ENCODE data around the gene FGD3. TPM values are rescaled to one million over a fixed set of nuclear protein-coding genes. Genes with fewer than 3 reads are reported as not detected.
"Not testable (repeated sequence)": the region's sequence is repeated elsewhere in the genome, so short reads cannot be mapped to it uniquely, and the experiment has no call there.

Gene FGD3, protein sequence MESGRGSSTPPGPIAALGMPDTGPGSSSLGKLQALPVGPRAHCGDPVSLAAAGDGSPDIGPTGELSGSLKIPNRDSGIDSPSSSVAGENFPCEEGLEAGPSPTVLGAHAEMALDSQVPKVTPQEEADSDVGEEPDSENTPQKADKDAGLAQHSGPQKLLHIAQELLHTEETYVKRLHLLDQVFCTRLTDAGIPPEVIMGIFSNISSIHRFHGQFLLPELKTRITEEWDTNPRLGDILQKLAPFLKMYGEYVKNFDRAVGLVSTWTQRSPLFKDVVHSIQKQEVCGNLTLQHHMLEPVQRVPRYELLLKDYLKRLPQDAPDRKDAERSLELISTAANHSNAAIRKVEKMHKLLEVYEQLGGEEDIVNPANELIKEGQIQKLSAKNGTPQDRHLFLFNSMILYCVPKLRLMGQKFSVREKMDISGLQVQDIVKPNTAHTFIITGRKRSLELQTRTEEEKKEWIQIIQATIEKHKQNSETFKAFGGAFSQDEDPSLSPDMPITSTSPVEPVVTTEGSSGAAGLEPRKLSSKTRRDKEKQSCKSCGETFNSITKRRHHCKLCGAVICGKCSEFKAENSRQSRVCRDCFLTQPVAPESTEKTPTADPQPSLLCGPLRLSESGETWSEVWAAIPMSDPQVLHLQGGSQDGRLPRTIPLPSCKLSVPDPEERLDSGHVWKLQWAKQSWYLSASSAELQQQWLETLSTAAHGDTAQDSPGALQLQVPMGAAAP
- not detected for polyA plus RNA-seq (2013, experiment 1 of 2)
- polyA plus RNA-seq (2013, experiment 2 of 2): not detected

DNA sequence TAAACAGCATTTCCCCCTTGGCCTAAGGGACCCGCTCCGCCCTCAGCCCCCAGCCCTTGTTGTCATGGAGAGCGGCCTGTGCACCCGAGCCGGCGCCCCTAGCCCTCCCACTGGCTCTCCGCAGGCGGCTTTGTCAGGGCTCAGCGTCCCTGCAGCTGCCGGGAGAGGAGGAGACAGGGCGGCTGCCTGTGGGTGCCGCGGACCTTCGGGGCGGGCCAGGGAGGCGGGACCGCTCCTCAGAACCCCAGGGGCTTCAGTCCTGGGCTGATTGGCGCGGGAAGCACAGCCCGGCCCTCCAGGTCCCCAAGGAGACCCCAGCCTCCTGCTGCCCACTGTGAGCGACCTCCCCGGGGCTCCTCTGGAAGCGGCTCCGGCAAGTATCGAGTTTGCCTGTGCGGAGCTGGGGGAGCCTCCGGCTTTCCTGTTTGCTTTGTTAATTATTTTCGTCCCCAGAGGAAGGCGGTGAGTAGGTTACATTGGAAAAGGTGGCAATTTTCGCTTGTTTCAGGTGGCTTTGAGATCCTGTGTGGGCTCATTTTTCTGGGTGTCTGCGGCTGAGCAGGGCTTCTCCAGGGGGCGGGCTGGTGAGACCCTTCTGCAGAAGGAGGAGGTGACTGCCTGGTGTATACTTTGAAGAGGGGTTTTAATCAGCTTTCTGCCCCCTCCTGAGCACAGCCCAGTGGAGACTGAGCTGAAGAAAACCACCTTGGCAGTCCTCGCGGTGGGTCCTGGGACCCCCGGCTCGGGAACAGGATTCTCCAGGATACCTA, at the start of gene FGD3:
Gene FGD3 (plus strand): TSS at position 256 of the 770 bp plus-strand sequence. CDS start 28,734 bp downstream, outside the sequence.
- Histone ChIP-seq H3K4ac (ENCODE audit: low read depth in 1 of 2, low read length in 2 of 2) (no peak within 1 kb of the TSS), H2BK5ac (ENCODE audit: low read depth, low read length, poor library complexity, severe bottlenecking) (no peak within 1 kb of the TSS), H3K27me3 (ENCODE audit: control insufficient read depth in 1 of 2, insufficient read depth in 1 of 2, low read length in 2 of 2) (peaks cover 31 to 41% of the 10 kb centered on the region in 2 experiments), H4K91ac (ENCODE audit: low read length) (peak within 1 kb of the TSS; percentile 53), H3K4me1 (ENCODE audit: control insufficient read depth, insufficient read depth, low read depth, low read length) (peaks cover 8% of the 10 kb centered on the region), H3K14ac (ENCODE audit: low read length in 2 of 2) (peak within 1 kb of the TSS in 1 of 2 experiments; percentile 19), H2BK15ac (ENCODE audit: low read depth, poor library complexity, severe bottlenecking) (no peak within 1 kb of the TSS), H3K79me1 (replicated peaks; ENCODE audit: low read length, poor library complexity, severe bottlenecking) (no peaks in the 10 kb centered on the region), H2BK12ac (ENCODE audit: low read length in 2 of 2) (no peak within 1 kb of the TSS), H3K18ac (ENCODE audit: low read depth in 1 of 2, low read length in 2 of 2) (no peak within 1 kb of the TSS), H3K36me3 (ENCODE audit: control insufficient read depth in 1 of 2, insufficient read depth in 2 of 2, low read depth in 1 of 2, low read length in 2 of 2) (no peaks in the 10 kb centered on the region), H4K8ac (ENCODE audit: low read length) (no peak within 1 kb of the TSS), H3K4me2 (ENCODE audit: low read length, poor library complexity, severe bottlenecking) (peak within 1 kb of the TSS; percentile 86), H2AK5ac (ENCODE audit: low read length, severe bottlenecking) (no peak within 1 kb of the TSS), H2BK120ac (ENCODE audit: low read depth, low read length) (no peak within 1 kb of the TSS), H3K4me3 (ENCODE audit: insufficient read depth in 1 of 2, low read depth in 1 of 2, low read length in 2 of 2) (peak within 1 kb of the TSS; percentile 45 to 68), H3K9ac (ENCODE audit: low read length) (peak within 1 kb of the TSS; percentile 63), H2AFZ (ENCODE audit: low read depth, low read length) (peak within 1 kb of the TSS; percentile 46), H3K23ac (ENCODE audit: low read length in 2 of 2) (peak within 1 kb of the TSS in 1 of 2 experiments; percentile 28), H3K27ac (ENCODE audit: low read length, poor library complexity, severe bottlenecking) (no peak within 1 kb of the TSS), H3K9me3 (ENCODE audit: control insufficient read depth, low read length) (no peaks in the 10 kb centered on the region)
- DNase-seq: peak; percentile 16
- WGBS: 5% methylated on average over 31 of the region's 36 CpGs

DNA sequence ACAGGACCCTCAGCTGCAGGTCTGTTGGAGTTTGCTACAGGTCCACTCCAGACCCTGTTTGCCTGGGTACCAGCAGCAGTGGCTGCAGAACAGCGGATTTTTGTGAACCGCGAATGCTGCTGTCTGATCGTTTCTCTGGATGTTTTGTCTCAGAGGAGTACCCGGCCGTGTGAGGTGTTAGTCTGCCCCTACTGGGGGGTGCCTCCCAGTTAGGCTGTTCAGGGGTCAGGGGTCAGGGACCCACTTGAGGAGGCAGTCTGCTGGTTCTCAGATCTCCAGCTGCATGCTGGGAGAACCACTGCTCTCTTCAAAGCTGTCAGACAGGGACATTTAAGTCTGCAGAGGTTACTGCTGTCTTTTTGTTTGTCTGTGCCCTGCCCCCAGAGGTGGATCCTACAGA, 42.2 kb upstream of the FGD3 start:
- not testable (repeated sequence) for H3K14ac ChIP-seq (ENCODE audit: low read length in 2 of 2); H3K23ac ChIP-seq (ENCODE audit: low read length in 2 of 2); H3K27me3 ChIP-seq (ENCODE audit: control insufficient read depth in 1 of 2, insufficient read depth in 1 of 2, low read length in 2 of 2); H3K4me1 ChIP-seq (ENCODE audit: control insufficient read depth, insufficient read depth, low read depth, low read length); DNase-seq; H4K91ac ChIP-seq (ENCODE audit: low read length); H3K4me2 ChIP-seq (ENCODE audit: low read length, poor library complexity, severe bottlenecking); H3K4me3 ChIP-seq (ENCODE audit: insufficient read depth in 1 of 2, low read depth in 1 of 2, low read length in 2 of 2); H2BK120ac ChIP-seq (ENCODE audit: low read depth, low read length); H2BK5ac ChIP-seq (ENCODE audit: low read depth, low read length, poor library complexity, severe bottlenecking); H2BK12ac ChIP-seq (ENCODE audit: low read length in 2 of 2); H3K79me1 ChIP-seq (replicated peaks; ENCODE audit: low read length, poor library complexity, severe bottlenecking); H2BK15ac ChIP-seq (ENCODE audit: low read depth, poor library complexity, severe bottlenecking); H3K36me3 ChIP-seq (ENCODE audit: control insufficient read depth in 1 of 2, insufficient read depth in 2 of 2, low read depth in 1 of 2, low read length in 2 of 2); H3K4ac ChIP-seq (ENCODE audit: low read depth in 1 of 2, low read length in 2 of 2); H2AFZ ChIP-seq (ENCODE audit: low read depth, low read length); H3K9me3 ChIP-seq (ENCODE audit: control insufficient read depth, low read length); H3K18ac ChIP-seq (ENCODE audit: low read depth in 1 of 2, low read length in 2 of 2); H3K27ac ChIP-seq (ENCODE audit: low read length, poor library complexity, severe bottlenecking); H4K8ac ChIP-seq (ENCODE audit: low read length); H3K9ac ChIP-seq (ENCODE audit: low read length); H2AK5ac ChIP-seq (ENCODE audit: low read length, severe bottlenecking)
- WGBS: 13% methylated on average over 1 of the region's 6 CpGs

DNA sequence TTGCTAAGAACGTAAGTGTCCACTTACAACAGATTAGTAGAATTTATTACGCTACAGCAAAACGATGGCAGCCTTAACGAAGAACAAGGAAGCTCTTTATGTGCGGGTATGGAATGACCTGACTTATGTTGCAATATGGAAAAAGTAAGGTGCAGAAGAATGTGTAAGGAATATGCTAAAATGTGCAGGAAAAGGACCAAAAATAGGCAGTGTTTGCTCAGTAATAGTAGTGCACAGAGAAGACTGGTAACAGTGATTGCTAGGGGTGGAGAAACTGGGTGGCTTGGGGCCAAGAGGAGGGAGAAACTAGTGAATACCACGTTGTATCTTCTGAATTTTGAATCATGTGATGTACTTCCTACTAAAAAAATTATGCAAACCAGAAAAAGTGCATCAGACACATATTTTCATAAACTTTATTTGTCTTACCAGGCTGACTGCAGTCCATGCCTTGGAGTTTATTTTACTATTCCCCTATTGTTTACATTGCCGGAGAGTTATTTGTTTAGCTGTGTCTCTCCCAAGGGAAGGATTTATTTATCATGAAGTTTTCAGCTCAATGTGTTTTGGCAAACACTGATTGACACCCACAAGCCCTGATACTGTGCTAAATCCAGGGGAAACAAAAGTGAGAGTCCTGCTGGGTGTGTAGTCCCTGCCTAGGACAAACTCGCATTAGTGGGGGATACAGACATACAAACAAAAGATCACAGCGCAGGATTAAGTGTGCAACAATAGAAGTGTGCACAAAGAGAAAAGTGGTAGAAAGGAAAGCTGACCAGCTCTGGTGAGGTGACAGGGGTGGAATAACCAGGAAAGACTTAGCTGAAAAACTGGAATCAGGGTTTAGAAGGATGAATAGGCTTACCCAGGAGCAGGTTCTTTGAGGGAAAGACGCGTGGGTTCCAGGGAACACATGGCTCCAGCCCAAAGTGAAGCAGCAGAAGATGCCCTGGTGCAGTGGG, 35.5 kb upstream of the FGD3 start:
- Histone ChIP-seq H3K27ac (ENCODE audit: low read length, poor library complexity, severe bottlenecking) (no peak overlapping the region), H3K18ac (ENCODE audit: low read depth in 1 of 2, low read length in 2 of 2) (peak overlapping the region in 1 of 2 experiments; percentile 34), H2BK15ac (ENCODE audit: low read depth, poor library complexity, severe bottlenecking) (no peak overlapping the region), H4K8ac (ENCODE audit: low read length) (no peak overlapping the region), H3K9ac (ENCODE audit: low read length) (no peak overlapping the region), H3K27me3 (ENCODE audit: control insufficient read depth in 1 of 2, insufficient read depth in 1 of 2, low read length in 2 of 2) (peaks cover 20 to 40% of the 10 kb centered on the region in 2 experiments), H2AK5ac (ENCODE audit: low read length, severe bottlenecking) (no peak overlapping the region), H4K91ac (ENCODE audit: low read length) (no peak overlapping the region), H2AFZ (ENCODE audit: low read depth, low read length) (no peak overlapping the region), H2BK120ac (ENCODE audit: low read depth, low read length) (no peak overlapping the region), H3K4me1 (ENCODE audit: control insufficient read depth, insufficient read depth, low read depth, low read length) (no peaks in the 10 kb centered on the region), H3K14ac (ENCODE audit: low read length in 2 of 2) (no peak overlapping the region), H3K9me3 (ENCODE audit: control insufficient read depth, low read length) (no peaks in the 10 kb centered on the region), H3K79me1 (replicated peaks; ENCODE audit: low read length, poor library complexity, severe bottlenecking) (no peaks in the 10 kb centered on the region), H2BK12ac (ENCODE audit: low read length in 2 of 2) (no peak overlapping the region), H3K4me2 (ENCODE audit: low read length, poor library complexity, severe bottlenecking) (no peak overlapping the region), H3K23ac (ENCODE audit: low read length in 2 of 2) (no peak overlapping the region), H3K4me3 (ENCODE audit: insufficient read depth in 1 of 2, low read depth in 1 of 2, low read length in 2 of 2) (no peak overlapping the region), H3K36me3 (ENCODE audit: control insufficient read depth in 1 of 2, insufficient read depth in 2 of 2, low read depth in 1 of 2, low read length in 2 of 2) (no peaks in the 10 kb centered on the region), H2BK5ac (ENCODE audit: low read depth, low read length, poor library complexity, severe bottlenecking) (no peak overlapping the region), H3K4ac (ENCODE audit: low read depth in 1 of 2, low read length in 2 of 2) (no peak overlapping the region)
- WGBS: 73% methylated on average over 9 of the region's 11 CpGs
- DNase-seq: peak; percentile 16
